Activated CD8-positive, alpha-beta memory T cell treated with anti-CD3 and anti-CD28 coated beads, Interleukin-2, amount 50 U/mL, for 24 hours (primary cell): ENCODE results near the gene SNAPC5.
"Not testable (repeated sequence)": the region's sequence is repeated elsewhere in the genome, so short reads cannot be mapped to it uniquely, and the experiment has no call there.

Experiments used
- DNase-seq: peaks from one replicate; pipeline ENCODE4 v3.0.0-alpha.2; 2020; ENCODE audit errors: extremely low read depth

Gene SNAPC5, protein sequence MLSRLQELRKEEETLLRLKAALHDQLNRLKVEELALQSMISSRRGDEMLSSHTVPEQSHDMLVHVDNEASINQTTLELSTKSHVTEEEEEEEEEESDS

DNA sequence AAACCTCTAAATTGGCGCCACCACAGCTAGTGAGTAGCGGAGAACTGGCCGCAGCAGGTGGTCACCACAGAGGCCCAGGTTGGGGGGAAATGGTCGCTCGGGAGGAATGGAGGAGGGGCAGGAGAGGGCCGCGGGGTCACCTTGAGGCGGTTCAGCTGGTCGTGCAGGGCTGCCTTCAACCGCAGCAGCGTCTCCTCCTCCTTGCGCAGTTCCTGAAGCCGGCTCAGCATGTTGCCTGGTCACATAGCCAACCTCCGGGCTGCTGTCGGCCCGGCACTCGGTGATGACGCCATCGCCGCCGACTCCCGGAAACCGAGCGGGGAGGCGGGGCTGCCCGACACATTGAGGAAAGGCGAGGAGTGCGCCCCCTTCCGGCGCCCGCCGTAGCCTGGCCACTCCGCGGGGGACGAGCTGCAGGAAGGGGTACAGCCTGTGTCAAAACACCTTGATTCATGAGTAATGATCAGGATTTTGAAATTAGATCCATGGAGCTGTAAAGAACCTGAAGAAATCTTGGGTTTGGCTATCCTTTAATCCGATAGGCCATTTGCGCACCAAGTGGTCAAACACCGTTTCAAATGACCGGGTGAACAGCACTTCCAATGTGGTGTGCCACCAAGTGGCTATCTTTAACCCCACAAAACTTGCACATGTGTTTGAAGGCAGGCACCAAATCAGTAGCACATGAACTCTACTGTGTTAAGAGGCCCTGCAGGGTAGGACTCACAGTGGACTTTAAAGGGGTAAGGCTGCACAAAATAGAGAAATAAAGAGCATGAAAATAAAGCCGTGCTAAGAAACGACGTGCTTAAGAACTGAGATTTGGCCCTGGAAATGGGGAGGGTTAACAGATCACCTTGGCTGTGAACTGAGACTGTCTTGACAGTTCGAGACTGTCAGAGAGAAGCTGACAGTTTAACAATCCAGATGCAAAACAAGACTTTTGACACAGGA lies at the start of gene SNAPC5:
TSS of gene SNAPC5 (minus strand) at position 261 of the 954 bp plus-strand sequence. CDS start at position 230, 31 bp downstream.
- peak; percentile 87 for DNase-seq

DNA sequence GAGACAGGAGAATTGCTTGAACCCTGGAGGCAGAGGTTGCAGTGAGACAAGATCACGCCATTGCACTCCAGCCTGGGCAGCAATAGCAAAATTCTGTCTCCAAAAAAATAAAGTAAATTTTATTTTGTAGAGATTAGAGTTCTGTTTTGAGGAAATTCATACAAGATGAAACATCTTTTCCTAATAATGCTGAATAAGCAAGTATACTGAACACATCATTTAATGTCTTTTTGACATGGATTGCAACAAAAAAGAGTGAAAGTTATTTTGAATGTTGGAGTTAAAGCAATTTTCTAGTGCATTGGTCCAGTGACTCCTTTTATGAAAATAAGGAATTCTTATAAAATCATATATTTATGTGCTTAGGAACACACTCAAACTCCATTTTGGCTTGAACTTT lies 47.7 kb upstream of the SNAPC5 start:
- no peak for DNase-seq

- DNase-seq = no peak
Measured at GRCh38 chr15:66542896-66543295, 45.3 kb upstream of the SNAPC5 start.

DNA sequence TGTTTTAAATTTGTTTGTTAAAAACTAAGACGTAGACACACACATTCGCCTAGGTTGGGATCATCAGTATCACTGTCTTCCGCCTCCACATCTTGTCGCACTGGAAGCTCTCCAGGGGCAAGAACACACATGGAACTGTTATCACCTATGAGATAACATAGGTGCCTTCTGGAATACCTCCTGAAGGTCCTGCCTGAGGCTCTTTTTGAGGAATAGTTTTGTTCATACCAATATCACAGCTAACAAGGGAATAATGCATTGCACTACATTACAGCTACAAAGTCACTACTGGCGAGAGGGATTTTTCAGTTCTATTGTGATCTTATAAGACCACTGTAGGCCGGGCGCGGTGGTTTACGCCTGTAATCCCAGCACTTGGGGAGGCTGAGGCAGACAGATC lies 37.5 kb upstream of the SNAPC5 start:
- DNase-seq = no peak

DNA sequence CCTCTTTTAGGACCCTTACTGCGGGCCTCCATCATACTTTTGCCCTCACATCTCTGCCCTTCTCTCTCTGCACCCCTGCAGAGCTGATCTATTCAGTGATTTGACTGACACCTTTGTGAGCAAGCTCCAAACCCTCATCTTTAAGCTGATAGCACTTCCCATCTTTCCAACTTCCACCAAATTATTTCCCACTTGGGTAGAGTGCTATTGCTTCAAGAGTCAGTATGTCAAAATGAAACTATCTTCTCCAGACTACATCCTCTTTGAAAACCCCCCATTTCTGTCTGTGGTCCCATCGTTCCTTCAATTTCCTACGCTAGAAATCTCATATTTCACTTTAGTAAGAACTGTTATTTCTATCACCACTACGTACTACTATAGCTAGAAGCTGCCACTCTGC lies 27.3 kb upstream of the SNAPC5 start:
- no peak for DNase-seq

DNA sequence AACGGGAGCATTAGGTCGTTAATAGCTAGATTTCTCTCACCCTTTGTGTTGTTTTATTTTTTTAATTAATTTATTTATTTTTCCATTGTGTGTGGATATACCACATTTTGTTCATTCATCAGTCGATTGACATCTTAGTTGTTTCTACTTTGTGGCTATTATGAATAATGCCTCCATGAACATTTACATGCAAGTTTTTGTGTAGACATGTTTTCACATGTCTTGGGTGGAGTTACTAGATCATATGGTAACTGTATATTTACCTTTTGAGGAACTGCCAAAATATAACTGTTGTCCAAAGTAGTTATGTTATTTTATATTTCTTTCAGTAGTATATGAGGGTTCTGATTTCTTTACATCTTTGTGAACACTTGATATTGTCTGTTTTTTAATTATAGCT lies 26.4 kb upstream of the SNAPC5 start:
- no peak for DNase-seq

- DNase-seq = no peak
Measured at GRCh38 chr15:66515901-66516322, 18.4 kb upstream of the SNAPC5 start.

GRCh38 chr15:66514586-66514985 lies 17.0 kb upstream of the SNAPC5 start:
- DNase-seq = no peak

DNA sequence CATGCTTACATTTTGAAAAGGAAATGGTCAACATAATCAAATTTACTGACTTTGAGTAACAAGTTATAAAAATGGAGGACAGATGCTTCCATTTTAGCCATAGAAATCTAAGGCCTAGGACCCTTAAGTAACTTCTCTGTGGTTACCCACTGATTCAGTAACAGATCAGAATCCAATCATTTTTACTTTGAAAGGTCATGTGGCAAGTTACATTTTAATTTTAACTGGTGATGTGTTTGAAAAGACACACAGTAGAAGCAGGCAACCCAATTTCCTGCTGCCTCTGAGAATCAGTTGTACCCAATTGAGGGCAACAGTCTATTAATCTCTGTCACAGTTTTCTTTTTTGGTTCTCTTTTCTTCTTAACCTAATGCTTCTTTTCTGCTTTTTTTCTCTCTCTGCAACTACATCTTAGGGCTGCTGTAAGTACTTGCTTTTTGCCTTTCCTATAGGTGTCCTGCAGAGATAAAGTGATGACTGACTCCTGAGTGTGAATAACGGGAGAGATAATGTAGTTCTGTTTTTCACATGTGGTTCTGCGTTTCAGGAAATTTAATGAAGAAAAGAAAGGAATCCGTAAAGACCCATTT lies 10.8 kb upstream of the SNAPC5 start:
- no peak for DNase-seq

DNA sequence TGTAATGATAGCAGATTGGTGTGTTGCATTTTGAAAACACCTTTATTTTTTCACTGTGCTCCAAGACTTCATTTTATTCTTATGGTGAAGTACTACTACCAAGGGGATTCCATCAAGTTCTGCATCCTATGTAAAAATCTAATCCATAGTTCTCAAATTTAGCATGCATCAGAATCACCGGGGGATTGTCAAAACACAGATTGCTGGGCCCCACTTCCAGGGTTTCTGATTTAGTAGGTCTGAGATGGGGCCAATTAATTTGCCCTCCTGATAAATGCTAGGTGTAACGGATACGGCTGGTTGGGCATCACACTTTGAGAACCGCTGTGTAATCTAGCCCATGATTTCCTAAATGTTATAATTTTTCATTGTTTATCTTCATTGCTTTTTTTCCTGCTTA lies 8.3 kb upstream of the SNAPC5 start:
- DNase-seq = no peak

GRCh38 chr15:66505430-66505811 lies 7.9 kb upstream of the SNAPC5 start:
- DNase-seq = no peak

DNA sequence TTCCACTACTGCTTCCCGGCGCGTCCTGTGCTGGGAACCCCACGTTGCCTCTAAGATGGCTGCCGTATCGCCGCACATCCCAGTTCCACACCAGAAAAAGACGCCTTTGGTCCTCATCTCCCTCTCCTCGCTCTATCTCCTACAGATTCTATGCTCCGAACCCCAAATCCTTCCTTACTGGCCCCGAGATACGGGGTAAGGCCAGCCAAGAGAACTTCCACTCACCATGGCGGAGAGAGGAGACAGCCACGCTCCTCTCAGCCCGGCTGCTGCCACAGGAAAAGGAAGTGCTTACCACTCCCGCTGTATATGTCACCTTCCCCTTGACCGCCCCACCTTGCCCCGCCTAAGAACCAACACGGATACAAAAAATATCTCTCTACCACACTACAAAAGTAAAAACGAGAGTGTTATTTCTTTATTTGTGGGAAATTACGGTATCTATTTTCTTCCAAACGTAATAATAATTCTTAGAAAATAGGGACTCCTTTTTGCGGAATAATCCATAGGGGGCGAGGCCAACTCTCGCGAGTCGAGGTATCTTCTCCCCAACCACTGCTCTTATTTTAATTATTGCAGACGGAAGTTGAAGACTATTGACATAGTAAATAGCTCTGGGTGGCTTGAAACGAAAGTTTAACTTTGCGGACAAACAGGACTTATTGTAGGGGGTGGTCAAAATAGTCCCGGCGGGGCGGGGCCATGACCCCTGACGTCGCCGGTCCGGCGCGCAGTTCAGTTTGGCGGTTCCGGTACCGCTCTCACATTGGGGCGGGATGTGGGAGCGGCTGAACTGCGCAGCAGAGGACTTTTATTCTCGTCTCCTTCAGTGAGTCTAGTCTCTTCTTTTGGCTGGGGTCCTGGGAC lies 7.2 kb upstream of the SNAPC5 start, which contains the start of the genes RPL4 and ZWILCH:
TSS of gene RPL4 (minus strand) at position 293 of the 867 bp plus-strand sequence. CDS start at position 228, 65 bp downstream.
TSS of gene ZWILCH (plus strand) at position 764 of the 867 bp plus-strand sequence. CDS start at position 777, 13 bp downstream.
- DNase-seq = no peak

DNA sequence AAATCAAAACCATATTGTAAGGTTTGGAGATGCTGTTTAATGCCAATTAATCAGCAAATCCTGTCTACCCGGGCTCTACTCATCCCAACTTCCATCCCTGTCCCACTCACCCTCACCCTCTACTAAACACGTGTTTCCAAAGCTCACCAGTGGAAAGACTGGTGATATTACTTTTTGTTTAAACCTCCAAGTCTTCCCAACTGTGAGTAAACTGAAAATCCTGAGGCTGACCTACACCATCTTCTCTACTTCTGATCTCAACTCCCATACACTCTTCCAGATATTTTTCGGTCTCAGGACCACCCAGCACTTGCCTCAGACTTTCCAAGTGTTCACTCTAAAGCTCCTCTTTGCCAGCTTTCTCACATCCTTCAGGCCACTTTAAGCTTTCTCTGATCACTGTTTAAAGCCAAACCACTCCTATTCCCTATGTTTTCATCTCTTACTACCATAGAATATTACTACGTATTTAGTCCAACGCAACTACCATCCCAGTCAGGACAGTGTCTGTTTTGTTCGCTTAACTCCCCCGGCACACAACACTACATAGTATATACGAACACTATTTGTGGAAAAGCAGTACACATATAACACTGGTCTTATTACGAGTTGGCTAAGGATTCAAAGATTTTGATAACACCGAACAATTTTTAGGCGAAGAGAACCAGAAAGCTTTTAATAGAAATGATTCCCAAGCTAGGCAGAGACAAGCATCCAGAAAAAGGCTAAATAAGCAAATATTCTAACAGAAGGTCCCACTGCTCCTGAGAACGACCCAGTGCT lies 6.4 kb upstream of the SNAPC5 start:
- DNase-seq = no peak

GRCh38 chr15:66503041-66503648 lies 5.6 kb upstream of the SNAPC5 start:
- DNase-seq = not testable (repeated sequence)

DNA sequence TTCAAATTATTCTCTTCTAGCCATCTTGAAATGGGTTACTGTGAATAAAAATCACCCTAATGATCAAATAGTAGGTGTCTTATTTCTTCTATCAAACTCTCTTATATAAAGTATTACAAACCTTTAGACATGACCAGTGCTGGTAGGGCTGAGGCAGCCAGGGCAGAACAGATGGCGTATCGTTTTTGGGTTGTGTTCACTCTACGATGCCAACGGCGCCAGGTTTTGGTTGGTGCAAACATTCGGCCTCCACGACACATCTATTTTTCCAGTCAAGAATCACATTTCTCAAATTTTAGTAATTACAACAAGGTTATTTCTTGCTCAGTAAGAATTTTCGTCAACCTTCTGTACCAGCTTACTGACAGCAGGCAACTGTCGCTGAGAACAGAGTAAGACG lies 4.9 kb upstream of the SNAPC5 start:
- no peak for DNase-seq

GRCh38 chr15:66500346-66500745 lies 2.8 kb upstream of the SNAPC5 start:
- not testable (repeated sequence) for DNase-seq

GRCh38 chr15:66498501-66499386 lies 1.2 kb upstream of the SNAPC5 start:
- DNase-seq = no peak

GRCh38 chr15:66496951-66497501 lies 536 bp downstream of the SNAPC5 start:
- DNase-seq = no peak

DNA sequence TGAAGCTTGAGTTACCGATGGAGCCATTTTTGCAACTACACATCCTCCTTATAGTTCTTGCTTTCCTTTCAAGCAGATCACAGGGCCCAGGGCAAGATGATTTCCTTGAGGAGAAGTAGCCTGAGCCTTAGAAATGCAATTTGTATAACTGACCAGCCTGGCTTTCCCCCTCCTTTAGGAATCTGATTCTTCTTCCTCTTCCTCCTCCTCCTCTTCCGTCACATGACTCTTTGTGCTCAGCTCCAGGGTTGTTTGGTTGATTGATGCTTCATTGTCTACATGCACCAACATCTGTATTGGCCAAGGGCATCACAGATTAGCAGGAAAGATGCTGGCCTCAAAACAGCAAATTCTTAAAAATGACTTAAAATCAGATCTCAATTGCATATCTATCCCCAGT lies 3.3 kb downstream of the SNAPC5 start:
- no peak for DNase-seq
